Cardiac fibroblast (primary cell): Measurements from ENCODE around the gene FSHB.

ENCODE experiments used
- DNase-seq, 2 donors: peaks; one replicate each; pipeline versions ENCODE4 v3.0.0 to v3.0.0-alpha.2; 2010; ENCODE audit warnings: low read depth in 2 of 2
- H3K4me3 ChIP-seq, 2 donors: replicated peaks in 1 of 2; 1 replicate in 1 of 2; 2 replicates in 1 of 2; pipeline ENCODE4 v1.5.1; 2011; ENCODE audit warnings: low read depth in 2 of 2, low read length in 2 of 2, mild to moderate bottlenecking in 2 of 2, moderate library complexity in 1 of 2
- CTCF ChIP-seq: IDR thresholded peaks from one replicate; pipeline ENCODE4 v1.5.1; 2011; ENCODE audit warnings: low read depth, mild to moderate bottlenecking, low read length, inconsistent platforms

Gene FSHB

GRCh38 chr11:30244265-30244664 is 13.5 kb downstream of the FSHB start:
- DNase-seq = peak; percentile 11 to 47
- no peak for TF ChIP-seq CTCF
- no peak overlapping the region for H3K4me3 ChIP-seq

- no peak overlapping the region for H3K4me3 ChIP-seq
- DNase-seq = no peak
- TF ChIP-seq CTCF = no peak
Observed at GRCh38 chr11:30245621-30246020, 14.8 kb downstream of the FSHB start.

- peak in 1 of 2 donors; percentile 16 for DNase-seq
- no peak for TF ChIP-seq CTCF
- H3K4me3 ChIP-seq = no peak overlapping the region
Observed at GRCh38 chr11:30254307-30255298, 23.8 kb downstream of the FSHB start.

- no peak overlapping the region for H3K4me3 ChIP-seq
- no peak for DNase-seq
- TF ChIP-seq CTCF = no peak
Observed at GRCh38 chr11:30255637-30256036, 24.8 kb downstream of the FSHB start.

GRCh38 chr11:30257058-30257457 is 26.2 kb downstream of the FSHB start:
- DNase-seq = no peak
- H3K4me3 ChIP-seq = no peak overlapping the region
- TF ChIP-seq CTCF = no peak

- no peak for DNase-seq
- no peak overlapping the region for H3K4me3 ChIP-seq
- TF ChIP-seq CTCF = no peak
Observed at GRCh38 chr11:30258679-30259078, 27.9 kb downstream of the FSHB start.
